Measurements from ENCODE around the gene TTC5.

TTC5 gene, protein sequence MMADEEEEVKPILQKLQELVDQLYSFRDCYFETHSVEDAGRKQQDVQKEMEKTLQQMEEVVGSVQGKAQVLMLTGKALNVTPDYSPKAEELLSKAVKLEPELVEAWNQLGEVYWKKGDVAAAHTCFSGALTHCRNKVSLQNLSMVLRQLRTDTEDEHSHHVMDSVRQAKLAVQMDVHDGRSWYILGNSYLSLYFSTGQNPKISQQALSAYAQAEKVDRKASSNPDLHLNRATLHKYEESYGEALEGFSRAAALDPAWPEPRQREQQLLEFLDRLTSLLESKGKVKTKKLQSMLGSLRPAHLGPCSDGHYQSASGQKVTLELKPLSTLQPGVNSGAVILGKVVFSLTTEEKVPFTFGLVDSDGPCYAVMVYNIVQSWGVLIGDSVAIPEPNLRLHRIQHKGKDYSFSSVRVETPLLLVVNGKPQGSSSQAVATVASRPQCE

DNA sequence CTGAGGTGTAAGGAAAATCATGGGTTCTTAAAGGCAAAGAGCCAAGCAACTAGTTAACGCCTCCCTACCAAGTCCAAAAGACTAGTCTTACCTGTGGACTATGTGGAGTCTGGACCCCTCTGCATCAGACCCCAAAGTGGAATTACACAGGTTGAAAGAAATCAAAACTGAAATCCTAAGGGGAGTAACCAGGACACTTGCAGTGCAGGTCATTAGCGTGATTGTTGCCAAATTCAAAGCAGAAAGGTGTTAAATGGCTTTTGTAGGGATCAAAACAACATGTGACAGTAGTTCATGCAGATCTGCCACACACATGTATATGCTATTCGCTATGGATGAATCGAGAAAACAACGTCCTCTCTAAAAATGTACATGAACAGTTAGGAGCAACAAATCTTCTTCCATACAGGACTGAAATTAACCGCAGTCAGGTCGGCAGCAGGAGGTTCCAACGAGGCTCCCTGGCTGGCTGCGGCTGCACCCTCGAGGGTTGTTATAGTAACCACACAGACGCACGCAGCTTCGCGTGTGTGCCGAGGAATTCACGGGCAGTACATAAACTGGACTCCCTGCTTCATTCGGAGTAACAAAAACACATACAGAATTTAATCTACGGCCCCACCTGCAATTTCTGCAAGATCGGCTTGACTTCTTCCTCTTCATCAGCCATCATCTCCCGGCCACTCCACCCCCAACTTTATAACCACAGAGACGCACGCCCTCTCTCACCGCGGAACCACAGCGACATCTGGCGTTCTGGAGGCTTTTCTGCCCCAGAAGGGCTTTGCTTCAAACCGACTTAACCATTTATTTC is at the start of gene TTC5:
TSS of gene TTC5 (minus strand) at position 687 of the 814 bp plus-strand sequence. CDS start at position 673, 14 bp downstream.
- TF ChIP-seq GATA3 (IDR thresholded peaks at IDR 0.05; ENCODE audit: low read depth, low read length) (no peak), GATA2 (IDR thresholded peaks at IDR 0.05; ENCODE audit: low read depth, low read length) (no peak)

DNA sequence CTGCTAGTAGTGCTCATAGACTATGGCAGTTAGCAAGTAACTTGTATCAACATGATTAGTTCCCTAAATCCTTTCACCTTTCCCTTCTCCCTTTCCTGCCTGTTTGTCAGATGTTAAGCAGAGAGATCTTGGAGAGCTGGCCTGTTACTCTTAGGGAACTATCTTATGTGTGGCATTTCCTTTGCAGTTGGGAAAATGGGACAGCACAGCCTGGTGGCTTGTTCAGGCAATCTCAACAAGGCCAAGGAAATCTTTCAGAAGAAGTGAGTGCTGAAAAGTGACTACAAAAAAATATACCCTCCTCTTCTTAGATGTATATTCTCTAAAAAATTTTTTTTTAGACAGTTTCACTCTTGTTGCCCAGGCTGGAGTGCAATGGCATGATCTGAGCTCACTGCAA is 45.1 kb upstream of the TTC5 start:
- no peak for TF ChIP-seq GATA3 (IDR thresholded peaks at IDR 0.05; ENCODE audit: low read depth, low read length)
- no peak for TF ChIP-seq GATA2 (IDR thresholded peaks at IDR 0.05; ENCODE audit: low read depth, low read length)

DNA sequence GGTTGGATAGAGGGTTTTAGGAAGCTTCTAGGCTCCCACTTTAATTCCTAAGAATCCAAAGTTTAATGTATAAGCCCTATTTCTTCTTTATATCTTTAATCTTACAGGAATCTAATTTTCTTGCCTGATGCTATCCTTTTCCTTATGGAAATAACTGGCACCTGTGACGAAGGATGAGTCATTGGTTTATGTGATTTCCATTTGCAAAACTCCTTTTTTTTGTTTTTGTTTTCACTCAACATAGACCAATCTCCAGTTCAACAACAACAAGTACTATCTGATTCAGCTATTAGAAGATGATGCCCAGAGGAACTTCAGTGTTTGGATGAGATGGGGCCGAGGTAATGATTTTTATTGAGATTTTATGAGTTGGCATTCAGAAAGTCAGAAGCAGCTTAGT is 44.5 kb upstream of the TTC5 start:
- TF ChIP-seq GATA3 (IDR thresholded peaks at IDR 0.05; ENCODE audit: low read depth, low read length): no peak
- TF ChIP-seq GATA2 (IDR thresholded peaks at IDR 0.05; ENCODE audit: low read depth, low read length): no peak

DNA sequence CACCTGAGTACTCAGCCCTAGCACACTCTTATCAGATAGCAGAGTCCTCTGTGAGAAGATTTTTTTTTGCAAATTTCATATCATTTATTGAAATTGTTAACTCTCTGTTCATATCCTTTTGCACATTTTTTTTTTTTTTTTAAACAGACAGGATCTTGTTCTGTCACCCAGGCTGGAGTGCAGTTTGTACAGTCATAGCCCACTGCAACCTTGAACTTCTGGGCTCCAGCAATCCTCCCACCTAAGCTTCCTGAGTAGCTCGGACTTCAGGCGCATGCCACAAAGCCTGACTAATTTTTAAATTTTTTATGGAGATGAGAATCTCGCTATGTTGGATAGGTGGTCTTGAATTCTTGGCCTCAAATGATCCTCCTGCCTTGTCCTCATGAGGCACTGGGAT is 42.0 kb upstream of the TTC5 start:
- no peak for TF ChIP-seq GATA2 (IDR thresholded peaks at IDR 0.05; ENCODE audit: low read depth, low read length)
- TF ChIP-seq GATA3 (IDR thresholded peaks at IDR 0.05; ENCODE audit: low read depth, low read length): no peak

DNA sequence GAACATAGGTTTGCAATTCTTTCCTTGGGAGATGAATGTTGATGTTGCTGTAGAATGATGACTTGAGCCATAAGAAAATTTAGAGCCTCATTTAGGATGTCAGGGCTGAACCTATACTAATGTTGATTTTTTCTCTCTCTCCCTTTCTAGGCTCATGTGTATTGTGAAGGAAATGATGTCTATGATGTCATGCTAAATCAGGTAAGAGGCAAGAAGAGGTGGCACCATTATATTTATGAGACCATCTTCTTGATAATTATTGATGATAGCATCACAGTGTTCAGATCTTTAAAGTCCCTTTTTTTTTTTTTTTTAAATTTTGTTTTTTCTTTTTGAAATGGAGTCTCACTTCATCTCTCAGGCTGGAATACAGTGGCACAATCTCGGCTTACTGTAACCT is 41.0 kb upstream of the TTC5 start:
- TF ChIP-seq GATA3 (IDR thresholded peaks at IDR 0.05; ENCODE audit: low read depth, low read length): no peak

DNA sequence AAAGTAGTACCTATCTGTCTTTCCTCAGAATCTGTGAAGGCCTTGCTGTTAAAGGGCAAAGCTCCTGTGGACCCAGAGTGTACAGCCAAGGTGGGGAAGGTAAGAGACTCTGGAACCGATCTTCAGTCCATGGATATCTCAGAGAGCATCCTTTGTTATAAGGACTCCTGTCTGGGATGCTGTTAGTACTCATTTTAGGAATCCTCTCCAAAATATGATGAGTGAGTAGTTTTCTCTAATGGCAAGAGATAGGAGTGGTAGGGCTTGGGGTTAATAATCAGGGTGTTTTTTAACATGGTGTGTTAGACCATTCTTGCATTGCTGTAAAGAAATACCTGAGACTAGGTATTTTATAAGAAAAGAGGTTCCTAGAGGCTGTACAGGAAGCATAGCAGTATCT is 39.6 kb upstream of the TTC5 start:
- no peak for TF ChIP-seq GATA2 (IDR thresholded peaks at IDR 0.05; ENCODE audit: low read depth, low read length)

DNA sequence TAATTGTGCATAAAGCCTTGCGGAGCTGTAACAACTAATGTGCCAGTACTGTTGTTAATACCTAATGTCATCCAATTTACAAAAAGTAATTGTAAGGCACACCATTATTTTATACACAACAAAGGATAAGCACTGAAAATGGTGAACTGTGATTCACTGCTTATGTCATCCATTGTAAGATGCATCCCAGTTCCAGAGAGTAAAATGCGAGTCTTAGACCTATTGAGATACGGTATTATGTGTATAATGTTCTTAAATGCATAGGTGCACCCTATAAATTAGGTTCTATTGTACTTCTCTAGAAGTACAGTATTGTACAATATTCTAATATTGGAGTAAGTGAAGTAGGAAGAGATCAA is 38.1 kb upstream of the TTC5 start:
- TF ChIP-seq GATA2 (IDR thresholded peaks at IDR 0.05; ENCODE audit: low read depth, low read length): no peak
- TF ChIP-seq GATA3 (IDR thresholded peaks at IDR 0.05; ENCODE audit: low read depth, low read length): no peak

DNA sequence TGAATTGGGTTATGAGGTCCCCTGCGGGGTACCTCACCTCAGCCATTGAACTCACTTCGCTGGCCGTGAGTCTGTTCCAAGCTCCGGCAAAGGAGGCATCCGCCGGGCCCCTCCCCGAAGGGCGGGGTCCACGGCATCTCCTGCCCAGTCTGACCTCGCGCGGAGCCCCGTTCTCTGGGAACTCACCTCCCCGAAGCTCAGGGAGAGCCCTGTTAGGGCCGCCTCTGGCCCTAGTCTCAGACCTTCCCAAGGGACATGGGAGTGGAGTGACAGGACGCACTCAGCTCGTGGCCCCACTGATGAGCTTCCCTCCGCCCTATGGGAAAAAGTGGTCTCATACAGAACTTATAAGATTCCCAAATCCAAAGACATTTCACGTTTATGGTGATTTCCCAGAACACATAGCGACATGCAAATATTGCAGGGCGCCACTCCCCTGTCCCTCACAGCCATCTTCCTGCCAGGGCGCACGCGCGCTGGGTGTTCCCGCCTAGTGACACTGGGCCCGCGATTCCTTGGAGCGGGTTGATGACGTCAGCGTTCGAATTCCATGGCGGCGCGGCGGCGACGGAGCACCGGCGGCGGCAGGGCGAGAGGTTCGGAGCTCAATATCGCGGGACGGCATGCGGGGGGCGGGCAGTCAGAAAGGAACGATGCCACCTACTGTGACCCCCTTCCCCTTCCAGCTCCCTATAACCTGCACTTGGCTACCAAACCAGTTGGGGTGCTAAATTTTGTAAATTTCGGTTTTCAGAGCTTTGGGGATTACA is 37.5 kb upstream of the TTC5 start, which contains the start of gene PARP2:
TSS of gene PARP2 (plus strand) at position 544 of the 770 bp plus-strand sequence. CDS start at position 551, 7 bp downstream.
- TF ChIP-seq GATA2 (IDR thresholded peaks at IDR 0.05; ENCODE audit: low read depth, low read length) (no peak), GATA3 (IDR thresholded peaks at IDR 0.05; ENCODE audit: low read depth, low read length) (no peak)

DNA sequence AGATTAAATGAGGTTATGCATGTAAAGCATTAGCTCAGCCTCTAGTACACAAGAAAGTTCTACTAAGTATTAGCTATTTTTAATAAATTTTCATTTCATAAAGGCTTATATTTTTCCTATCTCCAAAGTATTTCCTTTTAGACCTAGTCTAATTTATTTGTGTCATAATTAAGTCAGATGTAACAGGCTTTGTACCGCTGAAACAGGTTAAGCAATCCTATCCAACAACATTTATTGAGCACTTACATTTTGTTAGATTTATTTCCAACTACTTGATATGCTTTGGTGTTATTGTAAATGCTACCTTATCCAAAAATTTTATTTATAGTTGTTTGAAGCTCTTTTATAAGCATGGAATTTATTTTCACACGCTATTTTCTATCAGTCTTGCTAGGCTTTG is 35.9 kb upstream of the TTC5 start:
- no peak for TF ChIP-seq GATA2 (IDR thresholded peaks at IDR 0.05; ENCODE audit: low read depth, low read length)
- no peak for TF ChIP-seq GATA3 (IDR thresholded peaks at IDR 0.05; ENCODE audit: low read depth, low read length)

DNA sequence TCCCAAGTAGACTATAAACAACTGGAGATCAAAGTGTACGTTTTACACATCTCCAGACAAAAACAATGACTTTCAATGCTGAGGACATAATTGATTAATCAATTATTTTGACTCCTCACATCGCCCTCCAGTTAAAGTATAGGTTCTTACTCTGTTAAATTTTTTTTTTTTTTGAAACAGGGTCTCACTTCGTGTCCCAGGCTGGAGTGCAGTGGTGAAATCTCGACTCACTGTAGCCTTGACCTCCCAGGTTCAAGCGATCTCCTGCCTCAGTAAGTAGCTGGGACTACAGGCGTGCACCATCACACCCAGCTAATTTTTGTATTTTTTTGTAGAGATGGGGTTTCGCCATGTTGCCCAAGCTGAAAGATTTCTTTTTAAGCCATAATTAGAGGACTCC is 28.3 kb upstream of the TTC5 start:
- TF ChIP-seq GATA3 (IDR thresholded peaks at IDR 0.05; ENCODE audit: low read depth, low read length) (no peak), GATA2 (IDR thresholded peaks at IDR 0.05; ENCODE audit: low read depth, low read length) (no peak)

DNA sequence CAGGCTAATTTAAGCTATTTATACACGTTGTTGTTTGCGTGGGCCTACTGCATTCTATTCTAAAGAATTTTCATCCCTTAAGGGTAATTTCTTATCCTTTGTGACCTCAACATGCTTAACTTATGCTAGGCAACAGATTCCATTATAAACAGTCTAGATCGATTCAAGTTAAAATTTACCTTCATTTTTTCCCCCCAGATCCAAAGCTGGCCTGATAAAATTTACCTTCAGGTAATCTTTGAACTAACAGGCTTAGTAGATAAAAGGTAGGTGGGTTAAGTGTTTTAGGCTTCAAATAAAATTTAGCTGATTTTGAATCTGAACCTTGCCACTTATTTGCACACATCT is 27.7 kb upstream of the TTC5 start:
- no peak for TF ChIP-seq GATA2 (IDR thresholded peaks at IDR 0.05; ENCODE audit: low read depth, low read length)
- no peak for TF ChIP-seq GATA3 (IDR thresholded peaks at IDR 0.05; ENCODE audit: low read depth, low read length)

DNA sequence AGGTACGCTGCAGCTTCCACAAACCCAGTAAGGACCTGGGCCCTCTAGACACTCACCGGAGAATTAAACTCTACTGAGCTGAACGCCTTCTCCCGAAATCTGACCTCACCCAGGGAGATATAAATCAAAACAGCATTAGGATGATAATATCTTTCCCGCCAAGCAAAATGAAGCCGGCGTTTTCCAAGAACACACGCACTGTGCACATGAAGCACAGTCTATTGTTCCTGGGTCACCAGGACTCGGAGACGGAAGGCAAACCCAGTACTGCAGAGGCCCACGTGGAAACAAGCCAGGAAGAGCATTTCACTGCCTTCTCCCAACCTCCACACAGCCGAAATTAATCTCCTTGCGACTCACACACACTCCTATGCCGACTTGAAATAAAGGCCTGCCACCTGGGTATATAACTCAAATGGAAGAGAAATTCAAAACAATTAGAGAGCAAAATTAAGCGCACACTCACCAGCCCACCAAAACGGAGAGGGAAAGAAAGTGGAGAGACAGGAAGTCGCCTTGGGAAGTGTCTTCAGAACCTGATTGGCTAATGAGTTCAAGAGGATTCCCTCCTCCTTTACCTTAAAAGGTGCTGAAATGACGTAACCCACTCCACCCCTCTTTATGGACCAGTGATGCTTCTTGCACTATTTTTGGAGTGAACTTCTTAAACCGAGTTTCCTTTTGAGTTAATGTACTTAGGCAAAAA is 27.2 kb upstream of the TTC5 start, which contains the start of gene CCNB1IP1:
TSS of gene CCNB1IP1 (minus strand) at position 492 of the 706 bp plus-strand sequence. CDS start 16,756 bp downstream, outside the sequence.
- TF ChIP-seq GATA2 (IDR thresholded peaks at IDR 0.05; ENCODE audit: low read depth, low read length) (peak; percentile 43; the same call in 1 of the 2 replicates), GATA3 (IDR thresholded peaks at IDR 0.05; ENCODE audit: low read depth, low read length) (no peak)

DNA sequence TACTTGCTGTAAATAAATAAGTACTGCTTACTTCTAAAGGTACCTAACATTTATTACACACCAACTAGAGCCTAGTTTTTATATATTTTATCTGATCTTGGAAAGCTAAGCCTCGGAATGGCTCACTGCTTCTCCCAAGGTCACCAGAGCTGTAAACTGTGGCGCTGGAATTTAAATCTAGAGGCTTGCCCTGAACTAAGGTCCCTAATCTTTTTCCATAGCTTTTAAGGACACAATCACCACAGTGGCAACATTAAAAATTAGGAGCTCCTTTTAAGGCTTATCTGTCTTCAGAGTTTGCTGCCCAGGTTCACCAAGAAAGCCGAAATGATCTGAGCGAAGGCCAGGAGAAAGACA is 26.7 kb upstream of the TTC5 start:
- TF ChIP-seq GATA3 (IDR thresholded peaks at IDR 0.05; ENCODE audit: low read depth, low read length): no peak
- no peak for TF ChIP-seq GATA2 (IDR thresholded peaks at IDR 0.05; ENCODE audit: low read depth, low read length)

All from SH-SY5Y (cell line).